NCI-H526 treated with DMSO at 0.1 percent for 48 hours (cell line): ENCODE measurements around the gene ZNF835.
"Not testable (repeated sequence)": the region's sequence is repeated elsewhere in the genome, so short reads cannot be mapped to it uniquely, and the experiment has no call there.

Source experiments
- DNase-seq: peaks from one replicate; lab custom pipeline; 2025; lab: John Stamatoyannopoulos, UW

Gene ZNF835

GRCh38 chr19:56671613-56671994, at the start of gene ZNF835:
Gene ZNF835 (minus strand): TSS chr19:56671757. CDS start chr19:56665198, 6,559 bp downstream.
- DNase-seq: peak; percentile 49

- no peak for DNase-seq
Observed at GRCh38 chr19:56720281-56720680, 48.7 kb upstream of the ZNF835 start.

- DNase-seq: no peak
Observed at GRCh38 chr19:56718231-56718630, 46.7 kb upstream of the ZNF835 start.

GRCh38 chr19:56712611-56713276, 41.2 kb upstream of the ZNF835 start:
- no peak for DNase-seq

GRCh38 chr19:56710437-56710836, 38.9 kb upstream of the ZNF835 start:
- DNase-seq: no peak

- DNase-seq: no peak
Observed at GRCh38 chr19:56707821-56708220, 36.3 kb upstream of the ZNF835 start.

- DNase-seq: no peak
Observed at GRCh38 chr19:56705939-56706338, 34.4 kb upstream of the ZNF835 start.

- DNase-seq: no peak
Observed at GRCh38 chr19:56701895-56702294, 30.3 kb upstream of the ZNF835 start.

- DNase-seq: no peak
Observed at GRCh38 chr19:56699552-56699951, 28.0 kb upstream of the ZNF835 start.

- DNase-seq: no peak
Observed at GRCh38 chr19:56692206-56692895, 20.8 kb upstream of the ZNF835 start.

- no peak for DNase-seq
Observed at GRCh38 chr19:56690670-56691069, 19.1 kb upstream of the ZNF835 start.

GRCh38 chr19:56689198-56689597, 17.6 kb upstream of the ZNF835 start:
- DNase-seq: no peak

GRCh38 chr19:56687031-56687430, 15.5 kb upstream of the ZNF835 start:
- DNase-seq: no peak

- no peak for DNase-seq
Observed at GRCh38 chr19:56683116-56683515, 11.6 kb upstream of the ZNF835 start.

- DNase-seq: no peak
Observed at GRCh38 chr19:56681702-56682101, 10.1 kb upstream of the ZNF835 start.

- no peak for DNase-seq
Observed at GRCh38 chr19:56678205-56678604, 6.6 kb upstream of the ZNF835 start.

- not testable (repeated sequence) for DNase-seq
Observed at GRCh38 chr19:56672610-56673009, 1.1 kb upstream of the ZNF835 start.

- DNase-seq: peak; percentile 45
Observed at GRCh38 chr19:56670961-56671612, 470 bp downstream of the ZNF835 start.

GRCh38 chr19:56670401-56670960, 1.1 kb downstream of the ZNF835 start:
- DNase-seq: no peak

- DNase-seq: no peak
Observed at GRCh38 chr19:56668676-56669075, 2.9 kb downstream of the ZNF835 start.

- DNase-seq: no peak
Observed at GRCh38 chr19:56667311-56667870, 4.2 kb downstream of the ZNF835 start.

GRCh38 chr19:56664511-56664910, 7.0 kb downstream of the ZNF835 start:
- DNase-seq: no peak
